22Rv1 (cell line): Measurements from ENCODE around the gene ARHGAP10.

Source experiments
- H3K27ac ChIP-seq: fragments of 450-650 bp; 2 replicates; pipeline ENCODE4 v1.5.1; 2017
- CTCF ChIP-seq: fragments of 450-650 bp; IDR thresholded peaks from 2 replicates; pipeline ENCODE4 v1.5.1; 2017; ENCODE audit warnings: mild to moderate bottlenecking
- ZFX ChIP-seq: fragments of 450-650 bp; IDR thresholded peaks from 2 replicates; pipeline ENCODE4 v1.6.1; 2017; ENCODE audit warnings: antibody characterized with exemption, borderline replicate concordance

Gene ARHGAP10

DNA sequence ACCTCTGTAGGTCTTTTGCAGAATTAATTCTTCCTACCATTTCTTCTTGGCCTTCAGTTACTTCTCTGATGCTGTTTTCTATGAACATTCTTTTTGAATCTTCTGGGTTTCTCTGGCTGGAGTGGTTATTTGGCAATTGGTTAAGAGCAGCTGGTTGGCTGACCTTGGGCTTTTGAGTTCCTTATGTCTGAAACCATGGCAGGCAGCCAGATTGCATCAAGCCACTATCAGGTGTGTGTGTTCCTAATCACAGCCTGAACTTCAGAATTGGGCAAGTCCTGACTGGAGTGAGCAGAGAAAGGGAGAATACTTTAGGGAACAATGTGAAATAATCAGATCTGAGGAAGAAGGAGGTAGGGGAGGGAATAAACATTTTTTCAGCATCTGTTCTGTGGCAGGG is 90.2 kb downstream of the ARHGAP10 start:
- TF ChIP-seq ZFX = no peak
- no peak for TF ChIP-seq CTCF
- H3K27ac ChIP-seq = no peak overlapping the region

DNA sequence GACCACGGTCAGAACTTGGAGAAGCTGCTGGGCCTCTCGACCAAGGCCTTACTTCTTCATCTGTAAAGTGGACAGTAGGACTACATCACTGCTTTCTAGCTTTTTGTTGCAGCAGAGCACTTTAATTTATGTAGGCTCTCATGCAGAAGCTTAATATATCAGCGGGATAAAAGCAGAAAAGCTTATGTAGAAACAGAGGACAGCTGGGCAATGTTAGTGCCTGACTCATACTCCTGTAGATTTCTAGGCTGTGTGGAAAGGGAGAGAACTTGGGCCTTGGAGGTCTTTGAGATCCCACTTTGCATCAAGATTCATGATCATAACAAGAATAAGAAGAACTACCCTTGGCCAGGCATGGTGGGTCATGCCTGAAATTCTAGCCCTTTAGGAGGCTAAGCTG is 91.2 kb downstream of the ARHGAP10 start:
- H3K27ac ChIP-seq = no peak overlapping the region
- TF ChIP-seq ZFX (no peak), CTCF (no peak)

GRCh38 chr4:147824316-147824715 is 92.4 kb downstream of the ARHGAP10 start:
- no peak overlapping the region for H3K27ac ChIP-seq
- no peak for TF ChIP-seq CTCF
- TF ChIP-seq ZFX = no peak

GRCh38 chr4:147824884-147825283 is 93.0 kb downstream of the ARHGAP10 start:
- TF ChIP-seq ZFX (no peak), CTCF (no peak)
- no peak overlapping the region for H3K27ac ChIP-seq

DNA sequence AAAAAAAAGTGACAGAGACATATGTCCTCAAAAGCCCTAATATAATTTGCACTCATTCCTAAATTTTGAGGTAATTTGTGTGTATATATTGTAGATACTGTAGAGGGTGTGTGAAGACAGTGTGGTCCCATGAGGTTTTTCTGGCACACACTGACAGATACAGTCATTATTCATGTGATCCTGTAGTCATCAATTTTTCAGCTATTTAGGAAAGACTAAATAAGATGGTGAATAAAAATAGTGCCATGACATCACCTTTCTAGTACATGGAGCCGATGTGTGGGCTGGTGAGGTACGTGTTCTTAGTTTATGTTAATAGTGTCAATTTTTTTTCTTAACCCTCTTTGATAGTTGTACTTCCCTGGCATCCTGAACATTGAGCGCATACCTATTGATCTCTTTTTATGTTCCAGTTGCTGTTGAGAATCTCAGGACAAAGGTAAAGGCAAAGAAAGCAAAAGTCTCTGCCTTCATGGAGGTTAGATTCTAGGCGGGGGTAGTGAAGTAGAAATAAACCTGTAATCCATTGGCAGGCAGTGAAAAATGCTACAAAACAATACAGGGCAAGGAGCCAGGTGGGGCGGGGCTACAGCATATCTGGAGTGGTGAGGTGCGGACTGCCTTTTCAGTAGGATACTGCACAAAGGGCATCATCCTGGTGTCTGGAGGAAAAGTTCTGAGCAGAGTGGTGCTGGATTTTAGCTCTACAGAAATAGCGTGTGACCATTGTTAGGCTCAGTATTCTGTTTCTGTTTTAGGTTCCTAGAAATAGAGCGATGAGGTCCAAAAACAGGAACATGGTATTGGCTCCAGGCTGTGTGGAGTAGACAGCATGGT is 93.8 kb downstream of the ARHGAP10 start:
- TF ChIP-seq CTCF = no peak
- TF ChIP-seq ZFX = no peak
- no peak overlapping the region for H3K27ac ChIP-seq

- H3K27ac ChIP-seq = no peak overlapping the region
- no peak for TF ChIP-seq CTCF
- TF ChIP-seq ZFX = no peak
Observed at GRCh38 chr4:147826288-147826646, 94.4 kb downstream of the ARHGAP10 start.

GRCh38 chr4:147828331-147828905 is 96.5 kb downstream of the ARHGAP10 start:
- no peak overlapping the region for H3K27ac ChIP-seq
- TF ChIP-seq CTCF = no peak
- no peak for TF ChIP-seq ZFX
